GM21529 (cell line): ENCODE measurements around the gene C14orf132.

Experiments
- ATAC-seq: cut with Tn5 transposase; IDR thresholded peaks from one replicate; pipeline ENCODE4 v1.9.1; 2021; ENCODE audit not compliant: unreplicated experiment

The C14orf132 gene

GRCh38 chr14:96114002-96114401, 74.8 kb downstream of the C14orf132 start:
- ATAC-seq = no peak

- no peak for ATAC-seq
These were observed 78.1 kb downstream of the C14orf132 start for GRCh38 chr14:96117101-96117897.

- no peak for ATAC-seq
These were observed 78.8 kb downstream of the C14orf132 start for GRCh38 chr14:96117960-96118359.

- no peak for ATAC-seq
These were observed 79.2 kb downstream of the C14orf132 start for GRCh38 chr14:96118391-96118790.

GRCh38 chr14:96119947-96120346, 80.8 kb downstream of the C14orf132 start:
- no peak for ATAC-seq

GRCh38 chr14:96120392-96120791, 81.2 kb downstream of the C14orf132 start:
- no peak for ATAC-seq

GRCh38 chr14:96120941-96121340, 81.8 kb downstream of the C14orf132 start:
- no peak for ATAC-seq

GRCh38 chr14:96121660-96122395, 82.7 kb downstream of the C14orf132 start:
- no peak for ATAC-seq

GRCh38 chr14:96122496-96122895, 83.3 kb downstream of the C14orf132 start:
- ATAC-seq = no peak

- ATAC-seq = no peak
These were observed 86.4 kb downstream of the C14orf132 start for GRCh38 chr14:96125536-96125935.

GRCh38 chr14:96126339-96126782, 87.2 kb downstream of the C14orf132 start:
- peak; percentile 81 for ATAC-seq

GRCh38 chr14:96126783-96127271, 87.7 kb downstream of the C14orf132 start:
- peak; percentile 18 for ATAC-seq

GRCh38 chr14:96129128-96129736, 90.1 kb downstream of the C14orf132 start:
- no peak for ATAC-seq

GRCh38 chr14:96130391-96130790, 91.2 kb downstream of the C14orf132 start:
- ATAC-seq = no peak

GRCh38 chr14:96130854-96131253, 91.7 kb downstream of the C14orf132 start:
- no peak for ATAC-seq

- no peak for ATAC-seq
These were observed 92.7 kb downstream of the C14orf132 start for GRCh38 chr14:96131836-96132235.

- no peak for ATAC-seq
These were observed 95.3 kb downstream of the C14orf132 start for GRCh38 chr14:96134508-96134907.

GRCh38 chr14:96135285-96135684, 96.1 kb downstream of the C14orf132 start:
- ATAC-seq = no peak

GRCh38 chr14:96136371-96137005, 97.3 kb downstream of the C14orf132 start:
- ATAC-seq = no peak

GRCh38 chr14:96138241-96138640, 99.1 kb downstream of the C14orf132 start:
- no peak for ATAC-seq

GRCh38 chr14:96139169-96139568, 100.0 kb downstream of the C14orf132 start:
- ATAC-seq = no peak
